Kidney (tissue), 14 donors: Measurements from ENCODE around the gene NES. TPM values are rescaled to one million over a fixed set of nuclear protein-coding genes. Genes with fewer than 3 reads are reported as not detected.

ENCODE experiments used
- DNase-seq, 5 donors: peaks; one replicate each; pipeline ENCODE4 v3.0.0-alpha.2; 2013 to 2020
- FAIRE-seq: peaks from 2 replicates; lab custom pipeline; 2012; peaks lifted over from hg19 to GRCh38; lab: Jason Lieb, UNC
- H3K27ac ChIP-seq, 2 donors: one replicate each; pipeline ENCODE4 v1.7.0; 2013; ENCODE audit warnings: low read depth in 2 of 2, low read length in 2 of 2, inconsistent platforms in 1 of 2
- H3K27me3 ChIP-seq: one replicate; pipeline ENCODE4 v1.7.1; 2013; ENCODE audit warnings: low read length, inconsistent platforms; ENCODE audit not compliant: control insufficient read depth, insufficient read depth
- H3K36me3 ChIP-seq, 3 donors: one replicate each; pipeline versions ENCODE4 v1.7.0 to v1.7.1; 2013; ENCODE audit warnings: low read length in 3 of 3, control low read depth in 1 of 3, inconsistent platforms in 1 of 3; ENCODE audit not compliant: insufficient read depth in 3 of 3, control insufficient read depth in 2 of 3
- H3K4me1 ChIP-seq, 3 donors: one replicate each; pipeline versions ENCODE4 v1.7.0 to v1.7.1; 2013; ENCODE audit warnings: low read length in 3 of 3, inconsistent platforms in 1 of 3, low read depth in 1 of 3; ENCODE audit not compliant: control insufficient read depth in 2 of 3, insufficient read depth in 2 of 3
- H3K4me3 ChIP-seq, 3 donors: one replicate each; pipeline versions ENCODE4 v1.7.0 to v1.8.1; 2013; ENCODE audit warnings: low read length in 3 of 3, control low read depth in 1 of 3, inconsistent platforms in 1 of 3
- H3K9ac ChIP-seq, 3 donors: one replicate each; pipeline versions ENCODE4 v1.7.0 to v1.7.1; 2013; ENCODE audit warnings: low read length in 3 of 3, control low read depth in 1 of 3, inconsistent platforms in 1 of 3
- H3K9me3 ChIP-seq, 3 donors: one replicate each; pipeline versions ENCODE4 v1.7.0 to v1.7.1; 2013; ENCODE audit warnings: low read length in 3 of 3, control low read depth in 1 of 3, inconsistent platforms in 1 of 3; ENCODE audit not compliant: control insufficient read depth in 2 of 3, insufficient read depth in 1 of 3
- CTCF ChIP-seq: IDR thresholded peaks from 3 replicates; pipeline ENCODE4 v1.5.1; 2012; ENCODE audit warnings: mild to moderate bottlenecking, moderate library complexity, borderline replicate concordance; ENCODE audit not compliant: insufficient read depth; ENCODE audit errors: extremely low read depth
- intact Hi-C: fragments of 100-400 bp; cut with DNase I; formaldehyde crosslinking; loops from one replicate; pipeline ENCODE4 v1.11.1; 2022
- polyA plus RNA-seq: library from polyadenylated mRNA; stranded (reverse); fragments of 350-450 nt; fragmentation: Illumina TruSeq; extraction: RNeasy Lipid Tissue Mini Kit (QIAGEN cat#74804); gene quantifications from one replicate; pipeline ENCODE4 v1.2.3, GENCODE V29; 2014; ENCODE audit warnings: low read depth, low replicate concordance; ENCODE audit not compliant: insufficient read depth
- total RNA-seq: library from RNA; stranded (reverse); fragmentation: NEBNext Ultra II Directional; extraction: Animal tissue kit (Norgen Biotek cat#: 25700); gene quantifications from one replicate; pipeline ENCODE4 v1.2.1, GENCODE V29; 2021
- donor health status: control.
- donor health status: control.
- donor health status: control.
- donor health status: control.
- donor health status: control.
- donor health status: DM: yes; HTN: yes; CAD: no.
- donor health status: Normal renal cell carcinoma (clear cell type).

The NES gene
- total and polyA plus RNA-seq, 2 donors from 2014 or later: 44.3 to 50.7 TPM

GRCh38 chr1:156626079-156626438 lies 51.1 kb downstream of the NES start:
- Histone ChIP-seq H3K27ac (no peak overlapping the region), H3K27me3 (peaks cover 12% of the 10 kb centered on the region), H3K9me3 (no peaks in the 10 kb centered on the region), H3K9ac (no peak overlapping the region), H3K4me1 (peaks cover 0 to 15% (median 0%) of the 10 kb centered on the region in 3 donors), H3K4me3 (peak overlapping the region in 1 of 3 donors; percentile 44), H3K36me3 (no peaks in the 10 kb centered on the region)
- FAIRE-seq (no peak), DNase-seq (no peak)
- intact Hi-C loops: no loop called here
- no peak for TF ChIP-seq CTCF

GRCh38 chr1:156625436-156626078 lies 51.6 kb downstream of the NES start:
- FAIRE-seq (no peak), DNase-seq (peak; percentile 62 to 77 (median 71))
- peaks cover 12% of the 10 kb centered on the region for H3K27me3 ChIP-seq

GRCh38 chr1:156624814-156625435 lies 52.3 kb downstream of the NES start:
- Histone ChIP-seq H3K4me1 (peaks cover 0 to 15% (median 0%) of the 10 kb centered on the region in 3 donors), H3K9ac (no peak overlapping the region), H3K4me3 (no peak overlapping the region), H3K27me3 (peaks cover 12% of the 10 kb centered on the region), H3K27ac (no peak overlapping the region), H3K9me3 (no peaks in the 10 kb centered on the region), H3K36me3 (no peaks in the 10 kb centered on the region)
- peak in 2 of 5 donors; percentile 14 to 79 for DNase-seq
- no peak for FAIRE-seq
- intact Hi-C loops: no loop called here
- no peak for TF ChIP-seq CTCF

More at GRCh38 chr1:156625436-156626078, 51.6 kb downstream of the NES start:
- peak; percentile 77 for TF ChIP-seq CTCF
- Histone ChIP-seq H3K4me1 (peaks cover 0 to 15% (median 0%) of the 10 kb centered on the region in 3 donors), H3K9me3 (no peaks in the 10 kb centered on the region), H3K9ac (no peak overlapping the region), H3K36me3 (no peaks in the 10 kb centered on the region), H3K27ac (no peak overlapping the region), H3K4me3 (peak overlapping the region in 1 of 3 donors; percentile 44)
- intact Hi-C loops: no loop called here
